Activated CD8-positive, alpha-beta T cell treated with anti-CD3 and anti-CD28 coated beads for 36 hours (primary cell): Measurements from ENCODE around the gene PGC. TPM values are rescaled to one million over a fixed set of nuclear protein-coding genes. Genes with fewer than 3 reads are reported as not detected.
A peak's percentile ranks its signal among the peaks of the same experiment; 100 is the strongest.
"Not testable (repeated sequence)": the region's sequence is repeated elsewhere in the genome, so short reads cannot be mapped to it uniquely, and the experiment has no call there.

Experiments
- ATAC-seq: fragments of 200-7000 bp; cut with Tn5 transposase; one replicate; pipeline ENCODE4 v1.10.0; 2021; ENCODE audit warnings: mild to moderate bottlenecking, moderate library complexity
- CTCF ChIA-PET: fragments of 350-600 bp; sonication (Branson Sonifier 250); formaldehyde crosslinking; loops from one replicate; lab custom pipeline; 2021; ENCODE audit warnings: antibody characterized with exemption; lab: Charles Lee
- POLR2A ChIA-PET: fragments of 350-600 bp; sonication (Branson Sonifier 250); formaldehyde crosslinking; loops from one replicate; lab custom pipeline; 2021; ENCODE audit warnings: antibody characterized with exemption; lab: Charles Lee
- DNase-seq: peaks from one replicate; pipeline ENCODE4 v3.0.0-alpha.2; 2020
- H3K27ac Mint-ChIP-seq: one replicate; pipeline ENCODE4 v1.8.0; 2021; ENCODE audit warnings: mild to moderate bottlenecking, mixed read lengths
- H3K27me3 Mint-ChIP-seq: one replicate; pipeline ENCODE4 v1.8.0; 2021; ENCODE audit warnings: mixed read lengths
- H3K36me3 Mint-ChIP-seq: one replicate; pipeline ENCODE4 v1.8.0; 2021; ENCODE audit warnings: low read depth, mixed read lengths
- H3K4me1 Mint-ChIP-seq: one replicate; pipeline ENCODE4 v1.8.0; 2021; ENCODE audit warnings: low read depth, mixed read lengths
- H3K4me3 Mint-ChIP-seq: one replicate; pipeline ENCODE4 v1.8.0; 2021; ENCODE audit warnings: mild to moderate bottlenecking, moderate library complexity, mixed read lengths
- H3K9me3 Mint-ChIP-seq: one replicate; pipeline ENCODE4 v1.8.0; 2021; ENCODE audit warnings: mixed read lengths
- intact Hi-C: fragments of 100-400 bp; cut with micrococcal nuclease; formaldehyde crosslinking; loops from one replicate; pipeline ENCODE4 v1.10.0; 2022
- total RNA-seq, 2 experiments: library from RNA; stranded (reverse); gene quantifications; one replicate each; pipeline ENCODE4 v1.2.3, GENCODE V29; 2021
- TF ChIP-seq, protein P1 (sequence below): fragments of 200-600 bp; IDR thresholded peaks from one replicate; pipeline ENCODE4 v1.8.0; 2022; ENCODE audit warnings: antibody characterized with exemption, mild to moderate bottlenecking

The PGC gene
- total RNA-seq, 2 experiments from 2014 or later, result not detected

DNA sequence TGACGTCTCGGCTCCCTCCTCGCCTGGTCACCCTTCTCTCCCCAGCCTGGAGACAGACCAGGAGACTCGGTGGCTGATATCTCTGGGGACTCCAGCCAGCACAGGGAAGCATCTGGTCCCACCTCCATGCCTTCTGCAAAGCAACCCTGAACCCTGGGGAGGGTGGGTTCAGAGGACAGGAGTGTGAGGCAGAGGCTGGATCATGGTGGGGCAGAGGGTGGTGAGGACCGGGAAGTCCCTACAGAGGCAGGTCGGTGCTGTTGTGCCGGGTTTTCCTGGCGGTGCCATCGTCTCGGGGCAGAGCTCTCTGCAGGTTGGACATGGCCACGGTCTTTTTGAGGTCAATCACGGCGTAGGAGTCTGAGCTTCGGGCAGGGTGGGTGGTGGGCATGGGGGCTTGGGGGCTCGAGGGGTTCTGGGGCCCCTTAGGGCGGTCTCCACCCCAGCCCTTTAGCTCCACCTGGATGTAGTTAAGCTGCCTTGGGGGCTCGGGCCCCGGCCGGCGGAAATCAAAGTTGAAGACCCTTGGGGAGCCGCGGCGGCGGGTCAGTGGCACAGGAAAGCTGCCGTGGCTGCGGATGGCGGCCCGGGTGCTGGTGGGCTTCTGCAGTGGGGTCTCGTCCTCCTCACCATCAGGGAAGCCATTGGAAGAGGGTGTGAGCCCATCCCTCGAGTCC lies 23.3 kb upstream of the PGC start:
- H3K36me3 Mint-ChIP-seq, result peaks cover 8% of the 10 kb centered on the region
- H3K4me1 Mint-ChIP-seq, result peaks cover 10% of the 10 kb centered on the region
- ChIA-PET POLR2A (no interaction called here), CTCF (no interaction called here)
- no peak overlapping the region for H3K27ac Mint-ChIP-seq
- TF ChIP-seq, protein P1, sequence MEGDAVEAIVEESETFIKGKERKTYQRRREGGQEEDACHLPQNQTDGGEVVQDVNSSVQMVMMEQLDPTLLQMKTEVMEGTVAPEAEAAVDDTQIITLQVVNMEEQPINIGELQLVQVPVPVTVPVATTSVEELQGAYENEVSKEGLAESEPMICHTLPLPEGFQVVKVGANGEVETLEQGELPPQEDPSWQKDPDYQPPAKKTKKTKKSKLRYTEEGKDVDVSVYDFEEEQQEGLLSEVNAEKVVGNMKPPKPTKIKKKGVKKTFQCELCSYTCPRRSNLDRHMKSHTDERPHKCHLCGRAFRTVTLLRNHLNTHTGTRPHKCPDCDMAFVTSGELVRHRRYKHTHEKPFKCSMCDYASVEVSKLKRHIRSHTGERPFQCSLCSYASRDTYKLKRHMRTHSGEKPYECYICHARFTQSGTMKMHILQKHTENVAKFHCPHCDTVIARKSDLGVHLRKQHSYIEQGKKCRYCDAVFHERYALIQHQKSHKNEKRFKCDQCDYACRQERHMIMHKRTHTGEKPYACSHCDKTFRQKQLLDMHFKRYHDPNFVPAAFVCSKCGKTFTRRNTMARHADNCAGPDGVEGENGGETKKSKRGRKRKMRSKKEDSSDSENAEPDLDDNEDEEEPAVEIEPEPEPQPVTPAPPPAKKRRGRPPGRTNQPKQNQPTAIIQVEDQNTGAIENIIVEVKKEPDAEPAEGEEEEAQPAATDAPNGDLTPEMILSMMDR, result no peak
- no peaks in the 10 kb centered on the region for H3K27me3 Mint-ChIP-seq
- DNase-seq (no peak), ATAC-seq (no peak)
- intact Hi-C loops, result no loop called here
- no peak overlapping the region for H3K4me3 Mint-ChIP-seq
- no peaks in the 10 kb centered on the region for H3K9me3 Mint-ChIP-seq

DNA sequence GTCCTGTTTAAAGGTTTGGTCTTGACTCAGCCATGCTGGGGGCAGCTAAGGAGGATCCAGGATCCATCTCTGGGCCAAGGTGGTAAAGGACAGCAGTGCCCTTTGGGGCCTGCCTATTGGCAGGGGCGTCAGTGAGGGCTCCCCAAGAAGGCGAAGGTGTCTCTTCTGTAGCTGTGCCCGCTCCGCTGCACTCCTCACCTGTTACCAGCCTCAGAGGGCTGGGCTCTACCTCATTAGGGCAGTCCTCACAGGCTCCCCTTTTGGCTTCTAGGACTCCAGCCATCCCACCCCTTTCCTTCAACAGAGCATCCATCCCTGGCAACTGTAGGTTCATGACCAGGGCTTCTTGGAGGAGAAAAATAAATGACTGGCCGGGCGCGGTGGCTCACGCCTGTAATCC lies 22.2 kb upstream of the PGC start:
- DNase-seq (no peak), ATAC-seq (no peak)
- Mint-ChIP-seq H3K4me1 (peaks cover 10% of the 10 kb centered on the region), H3K27ac (no peak overlapping the region), H3K36me3 (peaks cover 6% of the 10 kb centered on the region), H3K27me3 (no peaks in the 10 kb centered on the region), H3K4me3 (no peak overlapping the region), H3K9me3 (no peaks in the 10 kb centered on the region)
- ChIA-PET CTCF (interaction anchor here (1.0 to 1.5 kb wide), 2 partner anchors 18 to 335 kb away, joined by 3 to 4 read pairs; partner anchors contain the start of gene TOMM6), POLR2A (interaction anchor here (0.6 kb wide), 1 partner anchor 323 kb away, joined by 3 read pairs; no protein-coding TSS in a partner anchor)
- TF ChIP-seq, protein P1, result no peak
- intact Hi-C loops, result no loop called here

DNA sequence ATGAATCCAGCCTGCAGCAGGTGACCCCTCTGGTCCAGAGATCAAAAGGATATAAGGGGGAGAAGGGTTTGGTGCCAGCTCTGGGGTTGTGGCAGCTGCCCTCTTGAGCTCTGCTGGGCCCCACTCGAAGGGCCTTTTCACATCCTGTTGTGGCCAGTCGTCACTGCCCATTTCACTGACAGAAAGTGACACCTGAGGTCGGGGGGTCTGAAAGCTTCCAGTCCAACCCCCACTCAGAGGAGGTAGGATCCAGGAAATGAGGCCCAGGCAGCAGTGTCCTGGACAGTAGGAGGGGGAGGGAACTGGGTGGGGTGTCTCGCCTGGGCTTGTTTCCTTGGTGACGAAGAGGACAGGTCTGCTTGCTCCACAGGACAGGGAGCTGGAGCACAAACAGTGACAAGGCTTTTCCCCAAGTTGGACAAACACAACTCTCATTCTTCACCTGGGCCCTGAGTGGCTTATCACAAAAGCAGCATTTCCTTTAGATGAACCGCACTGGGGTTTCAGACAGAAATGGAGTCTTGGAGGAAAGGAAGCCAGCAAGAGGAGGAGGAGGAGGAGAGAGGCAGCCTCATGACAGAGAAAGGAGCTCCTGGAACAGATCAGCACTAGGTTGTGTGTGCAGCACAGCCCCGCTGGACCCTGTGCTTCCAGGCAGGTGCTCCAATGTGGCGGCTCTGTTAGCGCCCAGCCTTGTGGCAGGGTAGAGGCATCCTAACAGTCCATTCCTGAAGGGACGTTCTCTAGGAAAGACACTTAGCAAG lies 21.5 kb upstream of the PGC start:
- ChIA-PET CTCF (interaction anchor here (1.0 to 1.5 kb wide), 3 partner anchors 19 to 336 kb away, joined by 3 to 5 read pairs (median 4); partner anchors contain the start of gene TOMM6), POLR2A (interaction anchor here (0.6 to 1.5 kb wide), 2 partner anchors 19 to 322 kb away, joined by 3 to 6 read pairs; partner anchors contain the start of gene TOMM6)
- Mint-ChIP-seq H3K27me3 (no peaks in the 10 kb centered on the region), H3K4me3 (no peak overlapping the region), H3K9me3 (no peaks in the 10 kb centered on the region), H3K4me1 (peaks cover 10% of the 10 kb centered on the region), H3K36me3 (peaks cover 4% of the 10 kb centered on the region), H3K27ac (peak overlapping the region; percentile 64)
- TF ChIP-seq, protein P1, result no peak
- DNase-seq (no peak), ATAC-seq (peak; percentile 52)
- intact Hi-C loops, result no loop called here

DNA sequence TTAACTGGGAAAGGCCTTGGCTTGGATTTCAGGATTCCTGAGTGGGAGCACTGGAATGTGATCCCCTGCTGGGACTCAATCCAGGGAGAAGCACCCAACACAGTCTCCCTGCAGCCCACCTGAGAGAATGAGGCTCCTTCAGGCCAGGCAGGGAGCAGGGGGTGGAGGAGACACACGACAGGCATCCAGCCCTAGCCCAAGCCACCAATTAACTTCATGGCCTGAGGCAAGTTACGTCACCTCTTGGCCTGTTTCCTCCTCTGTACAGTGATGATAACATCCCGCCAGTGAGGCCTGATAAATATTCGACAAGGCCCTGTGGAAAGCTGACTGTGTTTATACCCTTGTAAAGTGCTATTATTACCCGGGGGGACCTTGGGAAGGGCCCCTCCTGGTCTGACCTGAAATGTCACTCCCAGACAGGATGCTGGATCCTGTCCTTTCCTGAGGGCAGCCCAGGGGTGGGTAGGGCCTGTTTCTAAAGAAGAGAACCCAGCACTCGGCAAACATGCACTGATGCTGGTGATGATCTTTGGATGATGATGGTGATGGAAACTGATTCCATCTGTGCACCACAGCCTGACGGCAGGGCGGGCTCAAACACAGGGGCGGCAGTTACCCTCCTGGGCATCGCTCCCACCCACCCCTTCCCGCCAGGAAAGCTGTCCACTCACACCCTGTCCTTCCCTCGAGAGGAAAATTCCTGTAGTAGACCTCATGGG lies 20.1 kb upstream of the PGC start:
- peak; percentile 17 for ATAC-seq
- Mint-ChIP-seq H3K4me3 (no peak overlapping the region), H3K9me3 (no peaks in the 10 kb centered on the region), H3K36me3 (peaks cover 3% of the 10 kb centered on the region), H3K27ac (no peak overlapping the region), H3K4me1 (peaks cover 10% of the 10 kb centered on the region), H3K27me3 (peaks cover 3% of the 10 kb centered on the region)
- CTCF ChIA-PET, result interaction anchor here (1.3 to 1.4 kb wide), 2 partner anchors 20 to 84 kb away, joined by 5 read pairs; partner anchors contain the start of gene TOMM6
- no peak for DNase-seq
- intact Hi-C loops, result no loop called here
- TF ChIP-seq, protein P1, result no peak
- POLR2A ChIA-PET, result interaction anchor here (1.5 kb wide), 1 partner anchor 20 kb away, joined by 6 read pairs; the partner anchor contains the start of gene TOMM6

DNA sequence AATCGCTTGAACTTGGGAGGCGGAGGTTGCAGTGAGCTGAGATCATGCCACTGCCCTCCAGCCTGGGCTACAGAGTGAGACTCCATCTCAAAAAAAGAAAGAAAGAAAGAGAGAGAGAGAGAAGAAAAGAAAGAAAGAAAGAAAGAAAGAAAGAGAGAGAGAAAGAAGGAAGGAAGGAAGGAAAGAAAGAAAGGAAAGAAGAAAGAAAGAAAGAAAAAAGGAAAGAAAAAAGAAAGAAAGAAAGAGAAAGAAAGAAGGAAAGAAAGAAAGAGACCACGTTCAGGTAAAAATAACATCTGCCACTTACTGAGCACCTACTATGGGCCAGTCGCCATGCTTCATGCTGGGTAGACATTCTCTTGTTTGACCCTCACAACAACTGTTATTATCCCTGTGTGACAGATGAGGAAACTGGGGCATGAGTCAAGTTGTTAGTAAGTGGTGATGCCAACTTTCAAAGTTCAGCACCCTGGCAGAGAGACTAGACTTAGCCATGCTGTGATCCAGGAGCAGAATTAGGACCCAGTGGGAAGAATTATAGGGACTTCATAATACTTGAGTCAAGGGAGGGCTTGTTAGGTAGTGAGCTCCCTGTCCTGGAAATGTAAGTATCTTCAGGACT lies 19.0 kb upstream of the PGC start:
- H3K27ac Mint-ChIP-seq, result not testable (repeated sequence)

More for the DNA sequence above, 19.0 kb upstream of the PGC start:
- DNase-seq, ATAC-seq, H3K36me3 Mint-ChIP-seq, CTCF ChIA-PET, intact Hi-C loops, POLR2A ChIA-PET, H3K9me3 Mint-ChIP-seq, H3K27me3 Mint-ChIP-seq, H3K4me3 Mint-ChIP-seq: not testable (repeated sequence)
- H3K4me1 Mint-ChIP-seq, result peaks cover 10% of the 10 kb centered on the region
